PC-9 (cell line): Measurements from ENCODE around the gene DSCAM. TPM values are rescaled to one million over a fixed set of nuclear protein-coding genes. Genes with fewer than 3 reads are reported as not detected.

ENCODE experiments used
- BruUV-seq: library from RNA; stranded (reverse); fragments of 400-500 nt; replicated peaks from 2 replicates; lab custom pipeline; 2021; lab: Mats Ljungman, UMichigan
- CTCF ChIA-PET: fragments of 300-600 bp; sonication (Branson Sonifier 250); formaldehyde crosslinking; loops from one replicate; lab custom pipeline; 2022; ENCODE audit warnings: antibody characterized with exemption; lab: Charles Lee
- POLR2A ChIA-PET: fragments of 300-600 bp; sonication (Branson Sonifier 250); formaldehyde crosslinking; loops from one replicate; lab custom pipeline; 2022; ENCODE audit warnings: antibody characterized with exemption; ENCODE audit not compliant: unreplicated experiment; lab: Charles Lee
- DNase-seq, 2 experiments: peaks; one replicate each; pipeline versions ENCODE4 v3.0.0 to v3.0.0-alpha.2; 2015 to 2022; ENCODE audit warnings: mixed read lengths in 1 of 2
- H2AFZ ChIP-seq: fragments of 200-600 bp; sonication (generic); 2 replicates; pipeline ENCODE4 v1.8.1; 2017; ENCODE audit warnings: antibody characterized with exemption
- H3F3A ChIP-seq: fragments of 200-600 bp; sonication (generic); 2 replicates; pipeline ENCODE4 v1.8.1; 2017; ENCODE audit warnings: antibody characterized with exemption, mild to moderate bottlenecking, low read depth; ENCODE audit not compliant: insufficient read depth
- H3K27ac ChIP-seq: fragments of 200-600 bp; sonication (generic); 2 replicates; pipeline ENCODE4 v1.6.1; 2016; ENCODE audit warnings: mixed run types
- H3K27me3 ChIP-seq: fragments of 200-600 bp; sonication (generic); 2 replicates; pipeline ENCODE4 v1.6.1; 2016; ENCODE audit warnings: low read depth, mixed run types; ENCODE audit not compliant: insufficient read depth
- H3K36me3 ChIP-seq: fragments of 200-600 bp; sonication (generic); 2 replicates; pipeline ENCODE4 v1.6.1; 2016; ENCODE audit warnings: low read depth, mixed run types
- H3K4me1 ChIP-seq: fragments of 200-600 bp; sonication (generic); replicated peaks from 2 replicates; pipeline ENCODE4 v1.6.1; 2016; ENCODE audit warnings: mixed run types; ENCODE audit not compliant: insufficient read depth
- H3K4me2 ChIP-seq: fragments of 200-600 bp; sonication (generic); 2 replicates; pipeline ENCODE4 v1.6.1; 2017; ENCODE audit warnings: mixed run types
- H3K4me3 ChIP-seq: fragments of 200-600 bp; sonication (generic); 2 replicates; pipeline ENCODE4 v1.6.1; 2016; ENCODE audit warnings: mixed run types
- H3K79me2 ChIP-seq: fragments of 200-600 bp; sonication (generic); 2 replicates; pipeline ENCODE4 v1.6.1; 2017; ENCODE audit warnings: low read depth, mixed run types
- H3K9me2 ChIP-seq: fragments of 200-600 bp; sonication (generic); 2 replicates; pipeline ENCODE4 v1.8.1; 2017; ENCODE audit warnings: mild to moderate bottlenecking; ENCODE audit not compliant: insufficient read depth
- H3K9me3 ChIP-seq: fragments of 200-600 bp; sonication (generic); 2 replicates; pipeline ENCODE4 v1.8.1; 2016; ENCODE audit warnings: low read depth; ENCODE audit not compliant: insufficient read depth
- H4K20me1 ChIP-seq: fragments of 200-600 bp; sonication (generic); 2 replicates; pipeline ENCODE4 v1.8.1; 2017; ENCODE audit not compliant: insufficient read depth
- EZH2 ChIP-seq: fragments of 200-600 bp; sonication (generic); IDR thresholded peaks from 2 replicates; pipeline ENCODE4 v1.8.0; 2017; ENCODE audit warnings: antibody characterized with exemption, low read depth
- intact Hi-C: fragments of 100-400 bp; cut with micrococcal nuclease; formaldehyde crosslinking; loops from one replicate; pipeline ENCODE4 v1.10.0; 2022; ENCODE audit not compliant: unreplicated experiment
- total RNA-seq: library from RNA; stranded (reverse); gene quantifications from 2 replicates; pipeline ENCODE4 v1.2.3, GENCODE V29; 2021
- TF ChIP-seq, protein P1 (sequence below): fragments of 200-600 bp; sonication (generic); conservative IDR thresholded peaks from 2 replicates; pipeline ENCODE4 v1.6.1; 2017; ENCODE audit warnings: mixed run types, antibody characterized with exemption, mild to moderate bottlenecking, moderate library complexity

The DSCAM gene
- total RNA-seq, 1 experiment from 2014 or later = not detected

DNA sequence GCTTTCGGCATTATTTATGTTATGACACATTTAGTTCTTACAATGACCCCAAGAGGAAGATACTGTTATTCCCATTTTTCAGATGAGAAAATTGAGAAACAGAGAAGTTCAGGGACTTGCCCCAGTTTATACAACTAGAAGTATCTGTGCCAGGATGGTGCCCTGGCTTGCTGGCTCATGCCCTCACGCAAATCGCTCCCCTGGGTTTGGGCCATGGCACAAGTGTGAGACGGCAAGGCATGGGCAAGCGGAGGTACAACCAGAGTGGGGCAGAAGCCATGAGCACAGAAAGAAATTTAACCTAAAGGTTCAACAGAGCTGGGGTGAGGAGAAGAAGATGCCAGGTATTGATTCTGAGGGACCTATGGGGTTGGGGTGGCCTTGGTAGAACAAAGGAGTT lies 469.8 kb downstream of the DSCAM start:
- H3K9me3 ChIP-seq = no peaks in the 10 kb centered on the region
- H3K4me2 ChIP-seq = no peak overlapping the region
- no peaks in the 10 kb centered on the region for H3K4me1 ChIP-seq
- H3K79me2 ChIP-seq = no peaks in the 10 kb centered on the region
- intact Hi-C loops = no loop called here
- ChIA-PET CTCF (no interaction called here), POLR2A (no interaction called here)
- no peaks in the 10 kb centered on the region for H4K20me1 ChIP-seq
- DNase-seq = no peak
- no peak overlapping the region for H2AFZ ChIP-seq
- H3K27ac ChIP-seq = no peak overlapping the region
- H3K27me3 ChIP-seq = 0 out of 2 replicates have a peak, but pooled peaks cover 3% of the 10 kb centered on the region
- no TSS peak for BruUV-seq
- H3K9me2 ChIP-seq = no peaks in the 10 kb centered on the region
- no peaks in the 10 kb centered on the region for H3K36me3 ChIP-seq
- TF ChIP-seq, protein P1, sequence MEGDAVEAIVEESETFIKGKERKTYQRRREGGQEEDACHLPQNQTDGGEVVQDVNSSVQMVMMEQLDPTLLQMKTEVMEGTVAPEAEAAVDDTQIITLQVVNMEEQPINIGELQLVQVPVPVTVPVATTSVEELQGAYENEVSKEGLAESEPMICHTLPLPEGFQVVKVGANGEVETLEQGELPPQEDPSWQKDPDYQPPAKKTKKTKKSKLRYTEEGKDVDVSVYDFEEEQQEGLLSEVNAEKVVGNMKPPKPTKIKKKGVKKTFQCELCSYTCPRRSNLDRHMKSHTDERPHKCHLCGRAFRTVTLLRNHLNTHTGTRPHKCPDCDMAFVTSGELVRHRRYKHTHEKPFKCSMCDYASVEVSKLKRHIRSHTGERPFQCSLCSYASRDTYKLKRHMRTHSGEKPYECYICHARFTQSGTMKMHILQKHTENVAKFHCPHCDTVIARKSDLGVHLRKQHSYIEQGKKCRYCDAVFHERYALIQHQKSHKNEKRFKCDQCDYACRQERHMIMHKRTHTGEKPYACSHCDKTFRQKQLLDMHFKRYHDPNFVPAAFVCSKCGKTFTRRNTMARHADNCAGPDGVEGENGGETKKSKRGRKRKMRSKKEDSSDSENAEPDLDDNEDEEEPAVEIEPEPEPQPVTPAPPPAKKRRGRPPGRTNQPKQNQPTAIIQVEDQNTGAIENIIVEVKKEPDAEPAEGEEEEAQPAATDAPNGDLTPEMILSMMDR = no peak
- no peak for TF ChIP-seq EZH2
- H3F3A ChIP-seq = no peaks in the 10 kb centered on the region
- no peak overlapping the region for H3K4me3 ChIP-seq

DNA sequence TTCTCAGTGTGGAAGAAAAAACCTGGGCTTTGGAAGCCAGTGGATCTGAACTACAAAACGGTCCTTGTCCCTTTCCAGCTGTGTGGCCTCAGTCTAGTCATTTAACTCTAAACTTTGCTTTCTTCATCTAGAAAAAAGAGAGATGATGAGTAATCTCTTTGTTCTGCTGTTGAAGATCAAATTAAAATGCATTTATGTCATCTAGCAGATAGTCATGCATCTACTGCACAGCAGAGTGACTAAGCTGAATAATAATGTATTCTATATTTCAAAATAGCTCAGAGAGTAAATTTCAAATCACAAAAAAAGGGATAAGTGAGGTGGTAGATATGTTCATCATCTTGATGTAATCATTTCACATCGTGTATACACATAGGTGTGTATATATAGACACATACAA lies 473.2 kb downstream of the DSCAM start:
- no TSS peak for BruUV-seq
- H3K4me2 ChIP-seq = no peak overlapping the region
- H3K27me3 ChIP-seq = no peaks in the 10 kb centered on the region
- TF ChIP-seq EZH2 = no peak
- TF ChIP-seq, protein P1 = no peak
- H3K27ac ChIP-seq = no peak overlapping the region
- no peaks in the 10 kb centered on the region for H3F3A ChIP-seq
- no peaks in the 10 kb centered on the region for H3K9me2 ChIP-seq
- H3K36me3 ChIP-seq = no peaks in the 10 kb centered on the region
- no peak overlapping the region for H3K4me3 ChIP-seq
- no peaks in the 10 kb centered on the region for H3K4me1 ChIP-seq
- H2AFZ ChIP-seq = no peak overlapping the region
- no peaks in the 10 kb centered on the region for H3K9me3 ChIP-seq
- H3K79me2 ChIP-seq = no peaks in the 10 kb centered on the region
- CTCF ChIA-PET = no interaction called here
- POLR2A ChIA-PET = no interaction called here
- no peak for DNase-seq
- H4K20me1 ChIP-seq = no peaks in the 10 kb centered on the region
- intact Hi-C loops = no loop called here

DNA sequence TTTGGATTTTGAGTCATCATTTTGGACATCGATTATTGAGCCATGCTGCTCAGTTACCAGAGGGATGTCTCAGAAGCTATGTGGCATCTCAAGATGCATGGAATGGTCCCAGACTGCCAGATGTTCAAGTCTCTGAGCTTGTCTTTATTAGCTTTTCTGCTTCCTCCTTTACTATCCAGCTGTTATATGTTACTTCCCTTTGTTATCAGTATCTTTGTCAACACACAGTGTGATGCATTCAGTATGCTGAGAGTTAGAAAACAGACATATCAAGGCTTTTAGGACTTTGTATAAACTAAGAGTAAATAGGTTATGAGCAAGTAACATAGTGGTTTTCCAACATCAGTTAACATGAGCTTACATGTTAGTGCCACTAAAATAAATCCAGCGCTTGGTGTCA lies 474.5 kb downstream of the DSCAM start:
- TF ChIP-seq EZH2 = no peak
- TF ChIP-seq, protein P1 = no peak
- Histone ChIP-seq H3K9me3 (no peaks in the 10 kb centered on the region), H3K27ac (no peak overlapping the region), H3K4me3 (no peak overlapping the region), H3K79me2 (no peaks in the 10 kb centered on the region), H4K20me1 (no peaks in the 10 kb centered on the region), H3K9me2 (no peaks in the 10 kb centered on the region), H2AFZ (no peak overlapping the region), H3K27me3 (no peaks in the 10 kb centered on the region), H3K4me2 (no peak overlapping the region), H3K4me1 (no peaks in the 10 kb centered on the region), H3K36me3 (no peaks in the 10 kb centered on the region), H3F3A (no peaks in the 10 kb centered on the region)
- ChIA-PET POLR2A (no interaction called here), CTCF (no interaction called here)
- intact Hi-C loops = no loop called here
- BruUV-seq = no TSS peak
- DNase-seq = no peak
